DND-41 (cell line): ENCODE results near the gene TRMO.

Experiments used
- ATAC-seq: fragments of 200-7000 bp; cut with Tn5 transposase; 3 replicates; pipeline ENCODE4 v1.9.1; 2021; ENCODE audit warnings: low read depth; ENCODE audit not compliant: insufficient read depth
- DNase-seq: peaks from one replicate; pipeline ENCODE4 v3.0.0-alpha.2; 2020
- H2AFZ ChIP-seq: 2 replicates; pipeline ENCODE4 v1.6.0; 2012; ENCODE audit warnings: low read depth, low read length
- H3K27ac ChIP-seq: 2 replicates; pipeline ENCODE4 v1.5.1; 2012; ENCODE audit warnings: low read length, inconsistent platforms
- H3K27me3 ChIP-seq: fragments of 200-600 bp; sonication (generic); 2 replicates; pipeline ENCODE4 v1.6.0; 2012; ENCODE audit warnings: low read length, mild to moderate bottlenecking, inconsistent platforms; ENCODE audit not compliant: insufficient read depth, poor library complexity
- H3K36me3 ChIP-seq: 2 replicates; pipeline ENCODE4 v1.5.1; 2012; ENCODE audit warnings: low read length, inconsistent platforms; ENCODE audit not compliant: insufficient read depth
- H3K4me1 ChIP-seq: 2 replicates; pipeline ENCODE4 v1.5.1; 2012; ENCODE audit warnings: mild to moderate bottlenecking, low read length; ENCODE audit not compliant: insufficient read depth
- H3K4me2 ChIP-seq: 2 replicates; pipeline ENCODE4 v1.6.0; 2012; ENCODE audit warnings: mild to moderate bottlenecking, moderate library complexity, low read length, inconsistent platforms; ENCODE audit not compliant: insufficient read depth
- H3K4me3 ChIP-seq, 2 experiments: fragments of 200-600 bp in 1 of 2; shearing (Covaris generic) in 1 of 2; 2 replicates each; pipeline ENCODE4 v1.5.1; 2012 to 2016; ENCODE audit warnings: inconsistent platforms in 2 of 2, low read length in 2 of 2, mild to moderate bottlenecking in 2 of 2, low read depth in 1 of 2, moderate library complexity in 1 of 2
- H3K79me2 ChIP-seq: 2 replicates; pipeline ENCODE4 v1.6.0; 2012; ENCODE audit warnings: low read length, inconsistent platforms; ENCODE audit not compliant: insufficient read depth
- H3K9ac ChIP-seq: 2 replicates; pipeline ENCODE4 v1.6.0; 2012; ENCODE audit warnings: low read depth, mild to moderate bottlenecking, inconsistent platforms, low read length, moderate library complexity
- H3K9me3 ChIP-seq: 2 replicates; pipeline ENCODE4 v1.5.1; 2012; ENCODE audit warnings: low read length, moderate library complexity, mild to moderate bottlenecking, inconsistent platforms; ENCODE audit not compliant: insufficient read depth, severe bottlenecking
- H4K20me1 ChIP-seq: 2 replicates; pipeline ENCODE4 v1.6.0; 2012; ENCODE audit warnings: low read length; ENCODE audit not compliant: insufficient read depth
- EZH2 ChIP-seq: IDR thresholded peaks from 3 replicates; pipeline ENCODE4 v1.6.1; 2012; ENCODE audit warnings: borderline replicate concordance, low read depth, mild to moderate bottlenecking, moderate library complexity, low read length, inconsistent platforms; ENCODE audit not compliant: severe bottlenecking
- TF ChIP-seq, protein P1 (sequence below): IDR thresholded peaks from 2 replicates; pipeline ENCODE4 v1.5.1; 2012; ENCODE audit warnings: borderline replicate concordance, low read length, moderate library complexity, mild to moderate bottlenecking; ENCODE audit not compliant: poor library complexity, severe bottlenecking; ENCODE audit errors: extremely low read depth

Gene TRMO

DNA sequence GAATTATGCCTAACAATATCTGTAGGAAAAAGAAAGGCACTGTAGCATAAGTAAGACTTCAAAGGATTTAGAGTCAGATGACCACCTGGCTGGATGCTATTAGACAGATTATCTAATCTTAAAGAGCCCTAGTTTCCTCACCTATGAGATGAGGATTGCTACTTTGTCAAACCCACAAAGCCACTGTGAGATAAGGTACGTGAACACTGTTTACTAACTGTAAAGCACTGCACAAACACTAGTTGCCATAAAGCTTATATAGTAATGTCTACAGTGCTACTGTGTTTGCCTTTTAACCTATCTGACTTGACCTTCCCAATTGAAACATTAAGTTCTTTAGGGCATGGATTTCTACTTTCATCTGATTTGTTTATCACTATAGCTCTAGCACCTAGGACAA is 10.3 kb downstream of the TRMO start:
- Histone ChIP-seq H3K4me2 (no peak overlapping the region), H3K27ac (no peak overlapping the region), H3K36me3 (peaks cover 58% of the 10 kb centered on the region), H4K20me1 (peaks cover 4% of the 10 kb centered on the region; the same call in 1 of the 2 replicates), H2AFZ (no peak overlapping the region), H3K4me1 (peaks cover 10% of the 10 kb centered on the region), H3K27me3 (no peaks in the 10 kb centered on the region), H3K9ac (no peak overlapping the region), H3K4me3 (no peak overlapping the region), H3K79me2 (peaks cover 7% of the 10 kb centered on the region; the same call in 1 of the 2 replicates), H3K9me3 (no peaks in the 10 kb centered on the region)
- no peak for DNase-seq
- TF ChIP-seq, protein P1, sequence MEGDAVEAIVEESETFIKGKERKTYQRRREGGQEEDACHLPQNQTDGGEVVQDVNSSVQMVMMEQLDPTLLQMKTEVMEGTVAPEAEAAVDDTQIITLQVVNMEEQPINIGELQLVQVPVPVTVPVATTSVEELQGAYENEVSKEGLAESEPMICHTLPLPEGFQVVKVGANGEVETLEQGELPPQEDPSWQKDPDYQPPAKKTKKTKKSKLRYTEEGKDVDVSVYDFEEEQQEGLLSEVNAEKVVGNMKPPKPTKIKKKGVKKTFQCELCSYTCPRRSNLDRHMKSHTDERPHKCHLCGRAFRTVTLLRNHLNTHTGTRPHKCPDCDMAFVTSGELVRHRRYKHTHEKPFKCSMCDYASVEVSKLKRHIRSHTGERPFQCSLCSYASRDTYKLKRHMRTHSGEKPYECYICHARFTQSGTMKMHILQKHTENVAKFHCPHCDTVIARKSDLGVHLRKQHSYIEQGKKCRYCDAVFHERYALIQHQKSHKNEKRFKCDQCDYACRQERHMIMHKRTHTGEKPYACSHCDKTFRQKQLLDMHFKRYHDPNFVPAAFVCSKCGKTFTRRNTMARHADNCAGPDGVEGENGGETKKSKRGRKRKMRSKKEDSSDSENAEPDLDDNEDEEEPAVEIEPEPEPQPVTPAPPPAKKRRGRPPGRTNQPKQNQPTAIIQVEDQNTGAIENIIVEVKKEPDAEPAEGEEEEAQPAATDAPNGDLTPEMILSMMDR = no peak
- no peak for TF ChIP-seq EZH2
- no peak for ATAC-seq

DNA sequence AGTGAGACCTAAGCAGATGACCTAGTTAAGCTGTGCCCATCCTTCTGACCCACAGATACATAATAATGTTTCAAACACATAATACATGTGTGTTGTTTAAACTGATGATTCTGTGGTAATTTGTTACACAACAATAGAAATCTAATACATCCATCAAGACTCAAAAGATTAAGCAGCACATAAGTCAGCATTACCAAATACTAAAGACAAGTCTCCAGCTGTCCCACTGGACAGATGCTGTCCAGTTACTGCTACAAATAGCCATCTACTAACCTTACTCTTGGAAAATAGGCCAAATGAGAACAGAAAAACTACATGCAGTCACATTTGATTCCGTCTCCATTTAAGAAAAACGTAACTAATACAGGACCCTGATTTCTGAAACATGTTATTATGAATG is 10.8 kb downstream of the TRMO start:
- Histone ChIP-seq H3K4me2 (no peak overlapping the region), H3K27me3 (no peaks in the 10 kb centered on the region), H3K9ac (no peak overlapping the region), H3K27ac (no peak overlapping the region), H4K20me1 (peaks cover 4% of the 10 kb centered on the region; the same call in 1 of the 2 replicates), H3K79me2 (peaks cover 5% of the 10 kb centered on the region; the same call in 1 of the 2 replicates), H3K36me3 (peaks cover 58% of the 10 kb centered on the region), H3K4me1 (peaks cover 15% of the 10 kb centered on the region), H3K9me3 (no peaks in the 10 kb centered on the region), H2AFZ (no peak overlapping the region), H3K4me3 (no peak overlapping the region)
- DNase-seq (no peak), ATAC-seq (no peak)
- TF ChIP-seq EZH2 = no peak
- TF ChIP-seq, protein P1 = no peak

DNA sequence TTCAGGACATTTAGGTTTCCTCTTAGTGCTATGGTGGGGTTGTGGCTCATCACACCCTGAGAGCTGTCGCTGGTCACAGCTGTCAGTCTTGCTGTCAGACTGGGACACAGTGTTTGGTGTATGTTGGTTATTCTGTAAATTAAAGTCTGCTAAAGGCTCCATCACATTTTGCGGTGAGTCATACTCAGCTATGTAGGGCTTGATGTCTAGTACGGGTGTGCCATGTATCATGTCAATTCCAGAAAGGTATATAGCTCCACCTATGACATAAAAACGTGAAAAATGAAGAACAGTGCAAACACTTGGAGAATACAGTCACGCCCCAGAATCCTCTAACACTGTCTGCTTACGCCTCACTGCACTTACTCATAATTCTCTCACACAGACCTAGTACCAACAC is 11.9 kb downstream of the TRMO start:
- no peaks in the 10 kb centered on the region for H3K27me3 ChIP-seq
- peaks cover 27% of the 10 kb centered on the region for H3K4me1 ChIP-seq
- DNase-seq (no peak), ATAC-seq (no peak)
- H3K9me3 ChIP-seq = no peaks in the 10 kb centered on the region
- peaks cover 53% of the 10 kb centered on the region for H3K36me3 ChIP-seq
- H3K27ac ChIP-seq = no peak overlapping the region
- TF ChIP-seq EZH2 = no peak
- TF ChIP-seq, protein P1 = no peak
- H3K4me3 ChIP-seq = no peak overlapping the region
- no peak overlapping the region for H3K4me2 ChIP-seq
- H3K9ac ChIP-seq = no peak overlapping the region
- no peak overlapping the region for H2AFZ ChIP-seq
- H4K20me1 ChIP-seq = peaks cover 4% of the 10 kb centered on the region; the same call in 1 of the 2 replicates
- H3K79me2 ChIP-seq = peaks cover 7% of the 10 kb centered on the region; the same call in 1 of the 2 replicates
